GM18508 (cell line): ENCODE measurements around the gene ARL5C.

Experiments
- ATAC-seq: cut with Tn5 transposase; IDR thresholded peaks from one replicate; pipeline ENCODE4 v1.9.1; 2021; ENCODE audit warnings: moderate number of reproducible peaks; ENCODE audit not compliant: insufficient read depth, unreplicated experiment

ARL5C gene

GRCh38 chr17:39194985-39195524, 29.1 kb upstream of the ARL5C start:
- no peak for ATAC-seq

GRCh38 chr17:39194089-39194984, 28.4 kb upstream of the ARL5C start:
- ATAC-seq = no peak

DNA sequence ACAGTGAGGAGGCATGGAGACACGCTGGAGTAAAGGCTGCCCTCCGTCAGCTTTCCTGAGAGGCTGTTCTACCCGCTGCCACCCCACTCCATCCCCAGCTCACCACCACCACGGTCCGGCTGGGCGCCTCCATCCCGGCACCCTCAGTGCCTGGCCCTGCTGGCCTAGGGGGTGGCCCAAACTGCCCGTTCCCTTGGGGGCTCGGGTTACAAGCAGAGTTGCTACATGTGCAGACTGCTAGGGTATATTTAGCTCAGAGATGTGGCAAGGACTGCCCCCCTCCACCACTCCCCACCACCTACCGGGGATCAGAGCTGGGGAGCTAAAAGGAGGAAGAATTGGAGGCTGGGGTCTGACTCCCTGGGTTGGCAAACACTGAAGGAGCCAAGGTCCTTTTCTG, 27.4 kb upstream of the ARL5C start:
- no peak for ATAC-seq

GRCh38 chr17:39192901-39193300, 26.9 kb upstream of the ARL5C start:
- ATAC-seq = no peak

DNA sequence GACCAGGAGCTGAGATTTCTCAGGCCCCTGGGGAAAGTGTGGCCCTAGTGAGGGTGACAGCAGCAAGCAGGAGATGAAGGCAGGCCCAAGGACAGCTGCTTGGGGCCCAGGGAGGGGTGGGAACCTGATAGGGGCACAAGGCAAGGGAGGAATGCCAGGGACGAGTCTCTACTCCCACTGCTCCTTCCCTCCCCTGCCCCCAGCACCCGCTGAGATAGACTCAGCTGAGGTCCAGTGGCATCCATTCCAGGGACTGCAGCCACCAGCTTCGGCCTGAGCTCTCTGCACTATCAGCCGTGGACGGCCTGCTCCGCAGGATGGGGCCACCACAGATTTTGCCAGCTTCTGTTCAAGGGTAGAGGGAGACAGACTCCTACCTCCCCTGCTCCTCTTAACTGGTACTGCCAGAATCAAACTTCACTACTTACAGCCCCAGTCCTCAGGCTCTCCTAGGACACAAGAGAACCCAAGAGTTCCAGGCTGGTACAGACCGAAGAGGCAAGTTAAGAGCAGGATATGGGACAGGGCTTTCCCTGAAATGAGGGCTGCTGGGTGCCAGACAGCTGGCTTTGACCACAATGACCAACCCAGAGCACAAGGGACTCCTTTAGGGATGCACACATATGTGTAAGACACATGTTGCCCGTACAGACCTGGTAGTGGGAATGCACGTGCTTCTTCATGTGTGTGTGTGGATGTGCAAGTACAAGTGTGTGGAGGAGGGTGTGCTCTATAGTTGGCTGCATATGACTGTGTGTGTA, 26.0 kb upstream of the ARL5C start:
- no peak for ATAC-seq

- no peak for ATAC-seq
These were observed 21.3 kb upstream of the ARL5C start for GRCh38 chr17:39187152-39187830.

GRCh38 chr17:39186481-39187002, 20.6 kb upstream of the ARL5C start:
- no peak for ATAC-seq

- ATAC-seq = no peak
These were observed 17.8 kb upstream of the ARL5C start for GRCh38 chr17:39183720-39184119.

DNA sequence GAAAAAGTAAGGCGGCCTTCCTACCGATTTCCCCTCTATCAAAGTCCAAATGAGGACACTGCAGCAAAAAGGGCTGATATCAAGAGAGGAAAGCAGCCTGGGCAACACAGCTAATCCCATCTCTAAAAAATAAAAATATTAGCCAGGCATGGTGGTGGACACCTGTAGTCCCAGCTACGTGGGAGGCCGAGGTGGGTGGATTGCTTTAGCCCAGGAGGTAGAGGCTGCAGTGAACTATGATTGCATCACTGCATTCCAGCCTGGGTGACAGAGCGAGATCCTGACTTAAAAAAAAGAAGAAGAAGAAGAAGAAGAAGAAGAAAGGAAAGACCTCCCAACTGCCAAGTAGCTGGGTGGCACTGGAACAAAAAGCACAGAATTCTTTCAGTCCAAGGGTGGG, 17.1 kb upstream of the ARL5C start:
- ATAC-seq = no peak

GRCh38 chr17:39181303-39181702, 15.3 kb upstream of the ARL5C start:
- ATAC-seq = no peak

GRCh38 chr17:39178536-39178935, 12.6 kb upstream of the ARL5C start:
- ATAC-seq = no peak

GRCh38 chr17:39177256-39177655, 11.3 kb upstream of the ARL5C start:
- ATAC-seq = no peak

DNA sequence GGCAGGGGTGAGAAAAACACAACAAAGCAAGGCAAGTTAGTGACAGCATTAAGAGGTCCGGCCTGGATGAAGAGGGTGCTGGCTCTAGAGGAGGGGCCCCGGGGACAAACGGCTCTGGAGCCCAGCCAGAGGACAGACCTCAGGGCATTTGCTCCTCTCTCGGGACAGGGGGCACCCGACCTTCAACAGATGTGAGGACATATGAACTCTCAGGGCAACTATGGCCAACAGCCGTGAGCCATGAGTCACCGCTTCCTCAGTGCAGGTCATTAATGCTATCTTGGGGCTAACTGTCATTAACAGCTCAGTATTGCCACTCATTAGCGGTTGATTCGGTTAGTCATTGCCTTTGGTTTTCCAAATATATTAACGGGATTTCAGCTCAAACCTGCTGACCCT, 9.7 kb upstream of the ARL5C start:
- ATAC-seq = no peak

DNA sequence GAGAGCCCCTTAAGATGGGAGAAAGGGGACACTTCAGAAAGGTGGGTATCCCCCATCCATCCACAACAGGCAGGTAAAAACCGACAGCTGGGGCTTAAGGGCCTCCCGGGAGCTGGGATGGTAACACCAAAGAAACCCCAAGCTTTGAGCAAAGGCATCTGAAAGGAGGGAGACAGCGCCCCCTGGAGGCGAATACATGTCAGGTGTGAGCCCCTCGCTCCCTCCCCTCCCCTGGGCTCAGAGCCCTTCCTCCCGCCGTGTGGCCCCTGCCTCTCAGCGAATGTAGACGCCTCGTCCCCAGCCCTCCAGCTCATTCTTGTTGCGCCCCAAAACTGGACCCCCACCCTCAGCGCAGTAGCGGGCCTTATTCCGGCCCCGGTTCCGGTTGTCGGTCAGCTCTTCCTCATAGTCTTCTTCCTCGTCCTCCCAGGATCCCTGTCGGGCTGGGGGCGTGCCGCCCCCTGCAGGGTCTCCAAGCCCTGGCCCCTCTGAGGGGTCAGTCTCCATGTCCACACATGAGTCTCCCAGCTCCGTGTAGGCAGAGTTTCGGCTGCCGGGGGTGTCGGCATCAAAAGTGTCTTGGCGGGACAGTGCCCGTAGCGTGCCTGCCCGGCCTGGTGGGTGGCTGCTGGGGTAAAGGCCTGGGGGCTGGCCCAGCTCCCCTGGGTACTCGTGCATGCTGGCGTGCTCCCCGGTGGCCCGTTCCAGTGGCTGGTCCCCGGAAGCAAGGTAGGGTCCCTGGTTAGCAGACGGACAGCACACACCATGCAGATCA, 9.1 kb upstream of the ARL5C start:
- ATAC-seq = no peak

DNA sequence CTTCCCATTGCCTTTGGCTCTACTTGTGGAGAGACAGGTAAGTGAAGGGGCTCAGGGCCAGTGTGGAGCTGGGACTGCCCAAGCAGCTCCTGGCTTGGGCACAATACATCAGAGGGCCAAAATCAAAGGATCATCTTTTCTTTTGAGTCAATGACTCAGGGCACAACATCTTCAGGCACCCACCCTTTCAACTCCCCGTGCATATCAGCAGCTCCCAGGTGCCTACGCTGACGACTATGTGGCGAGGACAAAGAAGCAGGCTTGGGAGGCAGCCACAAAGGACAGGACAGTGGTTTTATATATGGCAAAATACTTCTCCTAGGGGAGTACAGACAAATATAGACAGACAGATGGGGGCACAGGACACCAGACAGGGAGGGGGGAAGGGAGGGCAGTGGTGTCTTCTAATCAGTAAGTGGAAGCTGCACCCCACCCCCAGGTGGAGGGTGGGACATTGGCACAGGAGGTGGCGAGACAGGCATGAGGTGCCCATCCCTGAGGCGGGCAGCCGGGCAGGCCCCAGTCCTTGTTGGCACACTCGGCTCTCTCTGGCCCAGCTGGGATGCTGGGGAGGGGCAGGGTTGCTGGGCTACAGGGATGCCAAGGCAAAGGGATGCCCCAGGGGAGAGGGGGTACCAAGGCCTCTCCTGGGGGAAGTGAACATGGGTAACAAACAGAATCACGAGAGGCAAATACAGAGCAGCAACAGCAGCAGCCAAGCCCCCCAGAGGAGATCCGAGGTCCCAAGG, 7.7 kb upstream of the ARL5C start:
- ATAC-seq = no peak

- ATAC-seq = no peak
These were observed 7.1 kb upstream of the ARL5C start for GRCh38 chr17:39173080-39173479.

- no peak for ATAC-seq
These were observed 6.0 kb upstream of the ARL5C start for GRCh38 chr17:39171933-39172332.

GRCh38 chr17:39170558-39170957, 4.6 kb upstream of the ARL5C start:
- no peak for ATAC-seq

GRCh38 chr17:39170109-39170508, 4.1 kb upstream of the ARL5C start:
- no peak for ATAC-seq
